Thoracic aorta (tissue), 2 donors: ENCODE measurements around the gene MYH6. TPM values are rescaled to one million over a fixed set of nuclear protein-coding genes. Genes with fewer than 3 reads are reported as not detected.

Experiments
- ATAC-seq: fragments of 150-250 bp; one replicate; pipeline ENCODE4 v1.8.0; 2017; ENCODE audit warnings: low read depth; ENCODE audit not compliant: insufficient number of reproducible peaks, low FRiP score
- DNase-seq: peaks from one replicate; pipeline ENCODE4 v3.0.0-alpha.2; 2020; ENCODE audit warnings: low spot score
- H3K27ac ChIP-seq, 2 donors: fragments of 200-600 bp; sonication (generic); 1 replicate in 1 of 2; 2 replicates in 1 of 2; pipeline ENCODE4 v1.5.1; 2016; ENCODE audit warnings: mild to moderate bottlenecking in 2 of 2, moderate library complexity in 2 of 2
- H3K27me3 ChIP-seq: fragments of 200-600 bp; sonication (generic); replicated peaks from 2 replicates; pipeline ENCODE4 v1.6.0; 2016; ENCODE audit warnings: mild to moderate bottlenecking; ENCODE audit not compliant: insufficient read depth
- H3K36me3 ChIP-seq: fragments of 200-600 bp; sonication (generic); one replicate; pipeline ENCODE4 v1.5.1; 2016
- H3K4me1 ChIP-seq, 2 donors: fragments of 200-600 bp; sonication (generic); 1 replicate in 1 of 2; 2 replicates in 1 of 2; pipeline versions ENCODE4 v1.5.1 to v1.6.0; 2016; ENCODE audit warnings: low read depth in 2 of 2, mild to moderate bottlenecking in 1 of 2; ENCODE audit not compliant: control insufficient read depth in 1 of 2
- H3K4me3 ChIP-seq: fragments of 200-600 bp; sonication (generic); 2 replicates; pipeline ENCODE4 v1.5.1; 2016; ENCODE audit warnings: mild to moderate bottlenecking
- H3K9me3 ChIP-seq: fragments of 200-600 bp; sonication (generic); 2 replicates; pipeline ENCODE4 v1.5.1; 2016
- CTCF ChIP-seq: fragments of 200-600 bp; sonication (generic); IDR thresholded peaks from one replicate; pipeline ENCODE4 v1.5.1; 2019; ENCODE audit warnings: antibody characterized with exemption
- total RNA-seq, 2 donors: library from RNA; depleted of rRNA; stranded (reverse); fragments of >200 nt; gene quantifications; one replicate each; pipeline versions ENCODE4 v1.1.0 to v1.2.3, GENCODE V29; 2016

The MYH6 gene
- total RNA-seq, 2 donors from 2014 or later: not detected

GRCh38 chr14:23362200-23362599 is 45.9 kb downstream of the MYH6 start:
- TF ChIP-seq CTCF: no peak
- ATAC-seq (no peak), DNase-seq (no peak)
- Histone ChIP-seq H3K4me1 (peaks cover 0 to 33% of the 10 kb centered on the region in 2 donors), H3K27ac (no peak overlapping the region), H3K27me3 (no peaks in the 10 kb centered on the region), H3K36me3 (peaks cover 6% of the 10 kb centered on the region), H3K4me3 (no peak overlapping the region), H3K9me3 (no peaks in the 10 kb centered on the region)

GRCh38 chr14:23361763-23362162 is 46.3 kb downstream of the MYH6 start:
- H3K4me3 ChIP-seq: no peak overlapping the region
- H3K4me1 ChIP-seq: peaks cover 0 to 30% of the 10 kb centered on the region in 2 donors
- no peaks in the 10 kb centered on the region for H3K27me3 ChIP-seq
- H3K9me3 ChIP-seq: no peaks in the 10 kb centered on the region
- TF ChIP-seq CTCF: no peak
- ATAC-seq: no peak
- DNase-seq: no peak
- H3K36me3 ChIP-seq: peaks cover 6% of the 10 kb centered on the region
- no peak overlapping the region for H3K27ac ChIP-seq

GRCh38 chr14:23361320-23361719 is 46.8 kb downstream of the MYH6 start:
- Histone ChIP-seq H3K4me1 (peaks cover 0 to 28% of the 10 kb centered on the region in 2 donors), H3K9me3 (no peaks in the 10 kb centered on the region), H3K36me3 (peaks cover 6% of the 10 kb centered on the region), H3K27me3 (no peaks in the 10 kb centered on the region), H3K4me3 (no peak overlapping the region), H3K27ac (peak overlapping the region in 1 of 2 donors; percentile 1)
- DNase-seq (no peak), ATAC-seq (no peak)
- TF ChIP-seq CTCF: no peak

GRCh38 chr14:23360496-23360895 is 47.6 kb downstream of the MYH6 start:
- ATAC-seq (no peak), DNase-seq (no peak)
- H3K9me3 ChIP-seq: no peaks in the 10 kb centered on the region
- no peak overlapping the region for H3K4me3 ChIP-seq
- peaks cover 0 to 28% of the 10 kb centered on the region in 2 donors for H3K4me1 ChIP-seq
- peak overlapping the region in 1 of 2 donors; percentile 1 for H3K27ac ChIP-seq
- no peak for TF ChIP-seq CTCF
- H3K27me3 ChIP-seq: no peaks in the 10 kb centered on the region
- H3K36me3 ChIP-seq: peaks cover 6% of the 10 kb centered on the region

- Histone ChIP-seq H3K4me1 (peaks cover 0 to 28% of the 10 kb centered on the region in 2 donors), H3K4me3 (no peak overlapping the region), H3K9me3 (no peaks in the 10 kb centered on the region), H3K27ac (no peak overlapping the region), H3K27me3 (no peaks in the 10 kb centered on the region), H3K36me3 (peaks cover 6% of the 10 kb centered on the region)
- TF ChIP-seq CTCF: no peak
- DNase-seq: no peak
- ATAC-seq: no peak
Measured at GRCh38 chr14:23359722-23360447, 48.2 kb downstream of the MYH6 start.
